GM12801 (cell line): ENCODE measurements around the gene HOXD9.

Experiments used
- CTCF ChIP-seq: IDR thresholded peaks from one replicate; pipeline ENCODE4 v1.5.1; 2011; ENCODE audit warnings: control low read depth; ENCODE audit not compliant: insufficient read length; ENCODE audit errors: extremely low read depth

The HOXD9 gene

GRCh38 chr2:176156807-176157498, 34.4 kb downstream of the HOXD9 start, which contains the start of gene HOXD3:
Gene HOXD3, plus strand, starts transcription at chr2:176157307. Its CDS starts 11,808 bp downstream, at chr2:176169115.
- TF ChIP-seq CTCF = no peak

- TF ChIP-seq CTCF = no peak
Measured at GRCh38 chr2:176157499-176158185, 35.1 kb downstream of the HOXD9 start.

- no peak for TF ChIP-seq CTCF
Measured at GRCh38 chr2:176158186-176158591, 35.7 kb downstream of the HOXD9 start.

GRCh38 chr2:176158855-176159662, 36.5 kb downstream of the HOXD9 start:
- TF ChIP-seq CTCF = no peak

GRCh38 chr2:176159663-176160250, 37.2 kb downstream of the HOXD9 start:
- no peak for TF ChIP-seq CTCF

- TF ChIP-seq CTCF = no peak
Measured at GRCh38 chr2:176160251-176160985, 37.9 kb downstream of the HOXD9 start.
